ENCODE results near the gene GRM8. TPM values are rescaled to one million over a fixed set of nuclear protein-coding genes. Genes with fewer than 3 reads are reported as not detected.

GRM8 gene
- total RNA-seq, 4 donors from 2014 or later: 0.57 TPM; not detected in 3

DNA sequence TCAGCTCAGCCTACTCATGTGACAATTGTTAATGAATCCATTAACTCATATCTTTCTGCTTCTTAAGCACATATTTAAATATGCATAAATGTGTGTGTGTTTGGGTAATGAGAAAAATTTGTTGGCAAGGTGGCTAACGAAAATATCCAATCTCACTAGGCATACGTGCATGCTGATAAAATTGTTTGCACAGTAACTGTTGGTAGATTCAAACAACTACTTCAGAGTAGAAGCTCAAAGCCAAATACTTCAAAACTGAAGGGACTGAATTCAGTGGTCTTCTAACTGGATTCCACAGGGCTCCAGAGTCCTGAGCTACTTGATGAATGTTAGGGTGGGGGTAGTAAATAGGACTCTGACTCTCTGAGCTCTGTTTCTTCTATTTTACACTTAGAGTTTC is 757.0 kb downstream of the GRM8 start:
- intact Hi-C loops (cut with DNase I): no loop called here
- Histone ChIP-seq H3K27ac (no peak overlapping the region), H3K36me3 (no peaks in the 10 kb centered on the region), H3K4me3 (no peak overlapping the region), H3K27me3 (no peaks in the 10 kb centered on the region), H3K4me1 (no peaks in the 10 kb centered on the region), H3K9me3 (no peaks in the 10 kb centered on the region)
- no peak for DNase-seq
- WGBS, 2 donors: 61 to 66% methylated on average over 2 of the region's 2 CpGs
- TF ChIP-seq POLR2A (IDR thresholded peaks at IDR 0.05): no peak
- TF ChIP-seq, protein P1, sequence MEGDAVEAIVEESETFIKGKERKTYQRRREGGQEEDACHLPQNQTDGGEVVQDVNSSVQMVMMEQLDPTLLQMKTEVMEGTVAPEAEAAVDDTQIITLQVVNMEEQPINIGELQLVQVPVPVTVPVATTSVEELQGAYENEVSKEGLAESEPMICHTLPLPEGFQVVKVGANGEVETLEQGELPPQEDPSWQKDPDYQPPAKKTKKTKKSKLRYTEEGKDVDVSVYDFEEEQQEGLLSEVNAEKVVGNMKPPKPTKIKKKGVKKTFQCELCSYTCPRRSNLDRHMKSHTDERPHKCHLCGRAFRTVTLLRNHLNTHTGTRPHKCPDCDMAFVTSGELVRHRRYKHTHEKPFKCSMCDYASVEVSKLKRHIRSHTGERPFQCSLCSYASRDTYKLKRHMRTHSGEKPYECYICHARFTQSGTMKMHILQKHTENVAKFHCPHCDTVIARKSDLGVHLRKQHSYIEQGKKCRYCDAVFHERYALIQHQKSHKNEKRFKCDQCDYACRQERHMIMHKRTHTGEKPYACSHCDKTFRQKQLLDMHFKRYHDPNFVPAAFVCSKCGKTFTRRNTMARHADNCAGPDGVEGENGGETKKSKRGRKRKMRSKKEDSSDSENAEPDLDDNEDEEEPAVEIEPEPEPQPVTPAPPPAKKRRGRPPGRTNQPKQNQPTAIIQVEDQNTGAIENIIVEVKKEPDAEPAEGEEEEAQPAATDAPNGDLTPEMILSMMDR (IDR thresholded peaks at IDR 0.05): no peak

DNA sequence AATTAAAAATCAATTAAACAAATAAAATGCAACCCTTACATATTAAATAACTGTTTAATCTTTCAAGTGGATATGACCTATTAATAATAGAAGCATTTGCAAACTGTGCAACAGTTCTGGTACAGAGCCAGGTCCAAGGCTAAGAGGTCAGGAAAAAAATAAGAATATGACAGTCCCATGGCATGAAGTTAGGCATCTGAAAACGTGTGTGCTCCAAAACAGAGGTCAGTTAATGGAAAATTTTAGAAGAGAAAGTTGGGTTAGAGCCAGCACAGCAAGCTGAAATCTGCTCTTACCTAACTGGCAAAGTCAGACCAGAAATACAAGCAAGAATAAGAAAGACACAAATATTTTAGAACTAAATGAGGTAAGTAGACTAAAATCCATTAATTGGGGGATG is 757.7 kb downstream of the GRM8 start:
- TF ChIP-seq POLR2A (IDR thresholded peaks at IDR 0.05): no peak
- TF ChIP-seq, protein P1 (IDR thresholded peaks at IDR 0.05): no peak
- Histone ChIP-seq H3K4me1 (no peaks in the 10 kb centered on the region), H3K36me3 (no peaks in the 10 kb centered on the region), H3K27ac (no peak overlapping the region), H3K9me3 (no peaks in the 10 kb centered on the region), H3K4me3 (no peak overlapping the region), H3K27me3 (no peaks in the 10 kb centered on the region)
- 0% methylated on average over 1 of the region's 1 CpG for WGBS, 2 donors
- intact Hi-C loops (cut with DNase I): no loop called here
- no peak for DNase-seq

DNA sequence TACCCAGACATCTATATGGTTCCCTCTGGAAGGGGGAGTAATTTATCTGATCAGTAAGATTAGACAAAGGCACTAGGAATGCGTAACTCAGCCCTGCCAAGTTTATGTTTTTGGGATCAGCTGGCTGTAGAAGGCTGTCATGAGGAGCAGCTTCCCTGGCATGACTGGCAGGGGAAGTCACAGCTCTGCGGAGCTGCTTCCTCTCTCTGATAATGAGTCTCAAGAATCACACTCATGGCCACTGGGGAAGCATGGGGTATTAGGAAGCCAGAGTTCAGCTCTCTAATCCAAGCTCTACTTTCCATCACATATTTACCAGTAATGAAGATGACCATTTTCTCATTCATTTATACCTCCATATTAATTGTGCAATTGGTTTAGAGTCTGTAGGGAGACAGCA is 758.9 kb downstream of the GRM8 start:
- no peak overlapping the region for H3K4me3 ChIP-seq
- DNase-seq: no peak
- no peaks in the 10 kb centered on the region for H3K9me3 ChIP-seq
- H3K4me1 ChIP-seq: no peaks in the 10 kb centered on the region
- H3K36me3 ChIP-seq: no peaks in the 10 kb centered on the region
- WGBS, 2 donors: 48 to 54% methylated on average over 2 of the region's 2 CpGs
- no peak overlapping the region for H3K27ac ChIP-seq
- intact Hi-C loops (cut with DNase I): no loop called here
- TF ChIP-seq, protein P1 (IDR thresholded peaks at IDR 0.05): no peak
- no peak for TF ChIP-seq POLR2A (IDR thresholded peaks at IDR 0.05)
- no peaks in the 10 kb centered on the region for H3K27me3 ChIP-seq

DNA sequence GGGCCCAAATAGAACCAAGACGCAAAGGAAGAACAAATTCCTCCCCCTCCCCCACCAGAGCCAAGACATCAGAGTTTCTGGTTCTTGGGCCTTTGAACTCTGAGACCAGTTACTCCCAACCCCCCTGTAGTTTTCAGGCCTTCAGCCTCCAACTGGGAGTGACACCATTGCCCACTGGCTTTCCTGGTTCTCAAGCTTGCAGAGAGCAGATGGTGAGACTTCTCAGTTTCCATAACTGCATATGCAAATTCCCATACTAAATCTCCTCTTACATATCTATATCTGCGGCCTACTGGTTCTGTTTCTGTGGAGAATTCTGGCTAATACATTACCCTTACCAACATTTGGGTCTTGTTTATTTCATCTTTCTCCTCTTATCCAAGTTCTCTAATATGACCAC is 762.9 kb downstream of the GRM8 start:
- DNase-seq: no peak
- Histone ChIP-seq H3K4me1 (no peaks in the 10 kb centered on the region), H3K9me3 (no peaks in the 10 kb centered on the region), H3K27me3 (no peaks in the 10 kb centered on the region), H3K4me3 (no peak overlapping the region), H3K27ac (no peak overlapping the region), H3K36me3 (no peaks in the 10 kb centered on the region)
- intact Hi-C loops (cut with DNase I): no loop called here
- TF ChIP-seq, protein P1 (IDR thresholded peaks at IDR 0.05): no peak
- no peak for TF ChIP-seq POLR2A (IDR thresholded peaks at IDR 0.05)
- 80 to 81% methylated on average over 2 of the region's 2 CpGs for WGBS, 2 donors

DNA sequence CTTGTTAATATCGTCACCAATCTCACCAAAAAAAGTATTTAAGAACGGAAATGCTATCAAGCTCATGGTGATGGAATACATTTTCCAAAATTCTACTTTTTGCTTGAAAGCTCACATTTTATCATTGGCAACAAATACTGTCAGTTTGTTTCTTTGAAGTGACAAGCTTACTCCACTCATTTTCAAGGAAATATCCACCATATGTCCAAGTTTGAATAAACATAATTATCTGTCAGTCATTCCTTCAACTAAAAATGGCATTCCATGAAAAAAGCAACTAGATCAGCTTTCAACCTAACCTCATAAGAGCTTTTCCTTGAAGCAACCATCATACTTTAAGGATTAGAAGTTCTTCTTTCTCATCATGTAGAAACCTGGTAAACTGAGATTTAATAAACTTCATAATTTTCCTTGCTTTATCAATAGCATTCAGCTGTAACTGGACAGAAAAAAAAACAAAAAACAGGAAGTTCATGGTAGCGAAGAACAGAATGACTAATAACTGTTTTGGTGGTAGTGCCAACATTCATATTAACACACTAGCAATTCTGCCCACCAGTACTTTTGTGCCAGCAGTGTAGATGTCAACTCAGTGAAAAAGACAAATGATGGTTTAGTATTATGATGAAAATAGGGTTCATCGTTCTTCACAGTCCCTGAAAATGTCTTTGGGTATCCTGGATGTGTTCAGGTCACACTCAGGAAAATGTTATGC is 764.9 kb downstream of the GRM8 start:
- no peaks in the 10 kb centered on the region for H3K27me3 ChIP-seq
- 54 to 61% methylated on average over 4 of the region's 4 CpGs for WGBS, 2 donors
- no peaks in the 10 kb centered on the region for H3K9me3 ChIP-seq
- H3K36me3 ChIP-seq: no peaks in the 10 kb centered on the region
- intact Hi-C loops (cut with DNase I): no loop called here
- TF ChIP-seq, protein P1 (IDR thresholded peaks at IDR 0.05): no peak
- no peak for TF ChIP-seq POLR2A (IDR thresholded peaks at IDR 0.05)
- H3K27ac ChIP-seq: no peak overlapping the region
- no peak for DNase-seq
- H3K4me3 ChIP-seq: no peak overlapping the region
- H3K4me1 ChIP-seq: no peaks in the 10 kb centered on the region
